Cardiac septum (tissue), 1 donor: Measurements from ENCODE around the gene SCN1B. TPM values are rescaled to one million over a fixed set of nuclear protein-coding genes. Genes with fewer than 3 reads are reported as not detected.

ENCODE experiments used
- DNase-seq: peaks from one replicate; pipeline ENCODE4 v3.0.0-alpha.2; 2020; ENCODE audit warnings: low spot score
- intact Hi-C: fragments of 100-400 bp; cut with DNase I; formaldehyde crosslinking; loops from one replicate; pipeline ENCODE4 v1.14.0; 2022
- total RNA-seq: library from RNA; stranded (reverse); fragmentation: NEBNext Ultra II Directional; extraction: Animal tissue kit (Norgen Biotek cat#: 25700); gene quantifications from one replicate; pipeline ENCODE4 v1.2.1, GENCODE V29; 2021
- donor health status: DM: no; HTN: no; CAD: no.

The SCN1B gene
- total RNA-seq, 1 donor from 2014 or later, result 58.7 TPM

GRCh38 chr19:35086455-35086854, 56.2 kb downstream of the SCN1B start:
- intact Hi-C loops, result loop anchor here (5.0 kb wide), 1 partner anchor 114 kb away; no protein-coding TSS in a partner anchor

GRCh38 chr19:35087393-35087792, 57.1 kb downstream of the SCN1B start:
- no peak for DNase-seq
- intact Hi-C loops, result loop anchor here (5.0 kb wide), 1 partner anchor 115 kb away; no protein-coding TSS in a partner anchor

More at GRCh38 chr19:35086455-35086854, 56.2 kb downstream of the SCN1B start:
- DNase-seq, result no peak

- intact Hi-C loops, result loop anchor here (5.0 kb wide), 1 partner anchor 116 kb away; no protein-coding TSS in a partner anchor
- DNase-seq, result no peak
Observed at GRCh38 chr19:35088131-35088913, 58.1 kb downstream of the SCN1B start.

GRCh38 chr19:35089554-35089953, 59.3 kb downstream of the SCN1B start:
- intact Hi-C loops, result loop anchor here (5.0 kb wide), 1 partner anchor 117 kb away; no protein-coding TSS in a partner anchor
- no peak for DNase-seq

Other genes with a start within 250 kb of the SCN1B start
- 2.4 TPM for gene ZNF30, start 103.6 kb upstream of the SCN1B start, total RNA-seq
- gene ZNF792, start 66.2 kb upstream of the SCN1B start, total RNA-seq, result 4.0 TPM
- 38.3 TPM for gene GRAMD1A, start 30.1 kb upstream of the SCN1B start, total RNA-seq
- gene HPN, start 11.3 kb downstream of the SCN1B start, total RNA-seq, result 4.9 TPM
- gene FXYD3, start 85.4 kb downstream of the SCN1B start, total RNA-seq, result not detected
- 8.1 TPM for gene LGI4, start 104.6 kb downstream of the SCN1B start, total RNA-seq
- gene FXYD1, start 108.4 kb downstream of the SCN1B start, total RNA-seq, result 613 TPM
- gene FXYD7, start 112.8 kb downstream of the SCN1B start, total RNA-seq, result not detected
- gene FXYD5, start 124.3 kb downstream of the SCN1B start, total RNA-seq, result 19.0 TPM
- gene FAM187B, start 198.3 kb downstream of the SCN1B start, total RNA-seq, result not detected
- gene LSR, start 218.5 kb downstream of the SCN1B start, total RNA-seq, result 3.4 TPM
- 174 TPM for gene USF2, start 238.5 kb downstream of the SCN1B start, total RNA-seq